Caco-2 (cell line): ENCODE results near the gene AARS1. TPM values are rescaled to one million over a fixed set of nuclear protein-coding genes. Genes with fewer than 3 reads are reported as not detected.
"Not testable (repeated sequence)": the region's sequence is repeated elsewhere in the genome, so short reads cannot be mapped to it uniquely, and the experiment has no call there.

Source experiments
- BruUV-seq: library from RNA; stranded (reverse); fragments of 400-500 nt; replicated peaks from 2 replicates; lab custom pipeline; 2021; lab: Mats Ljungman, UMichigan
- CTCF ChIA-PET: fragments of 300-600 bp; sonication (Branson Sonifier 250); formaldehyde crosslinking; loops from one replicate; lab custom pipeline; 2022; ENCODE audit warnings: antibody characterized with exemption; lab: Charles Lee
- POLR2A ChIA-PET: fragments of 300-600 bp; sonication (Branson Sonifier 250); formaldehyde crosslinking; loops from one replicate; lab custom pipeline; 2022; ENCODE audit warnings: antibody characterized with exemption; lab: Charles Lee
- DNase-seq, 2 experiments: peaks; one replicate each; pipeline versions ENCODE4 v3.0.0 to v3.0.0-alpha.2; 2020 to 2022
- H3K27me3 ChIP-seq: replicated peaks from 2 replicates; pipeline ENCODE4 v1.6.0; 2011; ENCODE audit warnings: low read length; ENCODE audit not compliant: control insufficient read depth, insufficient read depth
- H3K36me3 ChIP-seq: 2 replicates; pipeline ENCODE4 v1.5.1; 2011; ENCODE audit warnings: low read length; ENCODE audit not compliant: control insufficient read depth, insufficient read depth
- H3K4me1 ChIP-seq: fragments of 250-450 bp; sonication (Bioruptor Pico); 2 replicates; pipeline ENCODE4 v1.5.1; 2020; ENCODE audit warnings: mild to moderate bottlenecking
- H3K4me3 ChIP-seq: 2 replicates; pipeline ENCODE4 v1.5.1; 2011; ENCODE audit warnings: low read depth, mild to moderate bottlenecking, control low read depth, low read length
- H3K9me3 ChIP-seq: fragments of 250-450 bp; sonication (Bioruptor Pico); 2 replicates; pipeline ENCODE4 v1.5.1; 2020; ENCODE audit warnings: mild to moderate bottlenecking, moderate library complexity
- H3K27ac Mint-ChIP-seq: one replicate; pipeline ENCODE4 v1.8.0; 2022; ENCODE audit warnings: mixed read lengths; ENCODE audit not compliant: unreplicated experiment
- H3K27me3 Mint-ChIP-seq: one replicate; pipeline ENCODE4 v1.8.0; 2022; ENCODE audit warnings: mixed read lengths; ENCODE audit not compliant: insufficient read depth, unreplicated experiment
- H3K36me3 Mint-ChIP-seq: one replicate; pipeline ENCODE4 v1.8.0; 2022; ENCODE audit warnings: mild to moderate bottlenecking, mixed read lengths; ENCODE audit not compliant: insufficient read depth, unreplicated experiment
- H3K4me1 Mint-ChIP-seq: one replicate; pipeline ENCODE4 v1.8.0; 2022; ENCODE audit warnings: low read depth, mixed read lengths; ENCODE audit not compliant: unreplicated experiment
- H3K4me3 Mint-ChIP-seq: one replicate; pipeline ENCODE4 v1.8.0; 2022; ENCODE audit warnings: mild to moderate bottlenecking, moderate library complexity, mixed read lengths; ENCODE audit not compliant: unreplicated experiment
- H3K9me3 Mint-ChIP-seq: one replicate; pipeline ENCODE4 v1.8.0; 2022; ENCODE audit warnings: mixed read lengths; ENCODE audit not compliant: unreplicated experiment
- intact Hi-C: fragments of 100-400 bp; cut with micrococcal nuclease; formaldehyde crosslinking; loops from one replicate; pipeline ENCODE4 v1.10.0; 2022; ENCODE audit not compliant: unreplicated experiment
- total RNA-seq: library from RNA; stranded (reverse); gene quantifications from 2 replicates; pipeline ENCODE4 v1.2.3, GENCODE V29; 2022
- TF ChIP-seq, protein P1 (sequence below), 2 experiments: fragments of 200-600 bp in 1 of 2; IDR thresholded peaks; 1 replicate in 1 of 2; 2 replicates in 1 of 2; pipeline versions ENCODE4 v1.5.1 to v1.8.0; 2011 to 2022; ENCODE audit warnings: antibody characterized with exemption in 1 of 2, control low read depth in 1 of 2, inconsistent platforms in 1 of 2, low read depth in 1 of 2, low read length in 1 of 2, mild to moderate bottlenecking in 1 of 2, moderate library complexity in 1 of 2; ENCODE audit not compliant: insufficient read depth in 1 of 2, severe bottlenecking in 1 of 2, unreplicated experiment in 1 of 2

The AARS1 gene
- total RNA-seq, 1 experiment from 2014 or later: 449 TPM

DNA sequence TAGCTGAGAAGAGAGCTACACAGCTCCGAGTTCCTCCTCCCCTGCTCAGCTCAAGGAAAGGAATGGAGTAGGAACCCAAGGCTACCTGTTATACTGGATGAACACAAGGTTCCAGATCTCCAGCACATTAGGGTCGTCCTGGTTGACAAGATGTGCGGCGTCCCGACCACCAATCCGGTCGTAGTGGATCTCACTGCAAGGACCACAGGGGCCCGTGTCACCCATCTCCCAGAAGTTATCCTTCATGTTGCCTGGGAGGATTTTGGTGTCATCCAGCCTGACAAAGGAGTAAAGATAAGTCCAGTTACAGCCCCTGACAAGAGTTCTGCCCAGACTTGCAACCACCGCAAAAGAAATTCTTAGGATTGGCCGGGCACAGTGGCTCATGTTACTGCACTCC, 17.6 kb downstream of the AARS1 start:
- Histone ChIP-seq H3K4me3 (no peak overlapping the region), H3K4me1 (no peaks in the 10 kb centered on the region), H3K9me3 (no peaks in the 10 kb centered on the region), H3K36me3 (peaks cover 12% of the 10 kb centered on the region), H3K27me3 (no peaks in the 10 kb centered on the region)
- Mint-ChIP-seq H3K36me3 (peaks cover 99% of the 10 kb centered on the region), H3K27me3 (no peaks in the 10 kb centered on the region), H3K4me1 (no peaks in the 10 kb centered on the region), H3K4me3 (no peak overlapping the region), H3K9me3 (no peaks in the 10 kb centered on the region), H3K27ac (no peak overlapping the region)
- TF ChIP-seq, protein P1, sequence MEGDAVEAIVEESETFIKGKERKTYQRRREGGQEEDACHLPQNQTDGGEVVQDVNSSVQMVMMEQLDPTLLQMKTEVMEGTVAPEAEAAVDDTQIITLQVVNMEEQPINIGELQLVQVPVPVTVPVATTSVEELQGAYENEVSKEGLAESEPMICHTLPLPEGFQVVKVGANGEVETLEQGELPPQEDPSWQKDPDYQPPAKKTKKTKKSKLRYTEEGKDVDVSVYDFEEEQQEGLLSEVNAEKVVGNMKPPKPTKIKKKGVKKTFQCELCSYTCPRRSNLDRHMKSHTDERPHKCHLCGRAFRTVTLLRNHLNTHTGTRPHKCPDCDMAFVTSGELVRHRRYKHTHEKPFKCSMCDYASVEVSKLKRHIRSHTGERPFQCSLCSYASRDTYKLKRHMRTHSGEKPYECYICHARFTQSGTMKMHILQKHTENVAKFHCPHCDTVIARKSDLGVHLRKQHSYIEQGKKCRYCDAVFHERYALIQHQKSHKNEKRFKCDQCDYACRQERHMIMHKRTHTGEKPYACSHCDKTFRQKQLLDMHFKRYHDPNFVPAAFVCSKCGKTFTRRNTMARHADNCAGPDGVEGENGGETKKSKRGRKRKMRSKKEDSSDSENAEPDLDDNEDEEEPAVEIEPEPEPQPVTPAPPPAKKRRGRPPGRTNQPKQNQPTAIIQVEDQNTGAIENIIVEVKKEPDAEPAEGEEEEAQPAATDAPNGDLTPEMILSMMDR (IDR thresholded peaks at IDR 0.05; ENCODE audit: insufficient read depth in 1 of 2, low read depth in 1 of 2, low read length in 1 of 2, severe bottlenecking in 1 of 2, unreplicated experiment in 1 of 2): no peak
- intact Hi-C loops: no loop called here
- POLR2A ChIA-PET: no interaction called here
- CTCF ChIA-PET: interaction anchor here (1.8 kb wide), 1 partner anchor 20 kb away, joined by 8 read pairs; the partner anchor contains the start of gene EXOSC6
- DNase-seq: no peak
- no TSS peak for BruUV-seq

DNA sequence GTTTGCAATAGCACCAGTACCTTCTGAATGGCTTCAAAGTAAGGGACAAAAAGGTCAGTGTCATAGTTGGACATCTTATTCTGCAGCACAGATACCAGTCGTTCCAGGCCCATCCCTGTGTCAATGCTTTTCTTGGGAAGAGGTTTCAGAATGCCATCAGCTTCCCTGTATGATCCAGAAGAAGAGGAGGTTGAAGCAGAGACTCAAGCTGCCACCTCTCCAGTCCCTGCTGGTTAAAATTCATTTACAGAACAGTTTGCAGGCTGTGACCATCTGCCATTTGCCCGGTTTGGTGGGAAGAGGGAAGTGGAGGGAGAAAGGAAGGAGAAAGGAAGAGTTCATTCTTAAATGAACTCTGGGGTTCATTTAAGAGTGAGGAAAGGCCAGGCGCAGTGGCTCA, 19.1 kb downstream of the AARS1 start:
- peaks cover 16% of the 10 kb centered on the region for H3K36me3 ChIP-seq
- TF ChIP-seq, protein P1 (IDR thresholded peaks at IDR 0.05; ENCODE audit: insufficient read depth in 1 of 2, low read depth in 1 of 2, low read length in 1 of 2, severe bottlenecking in 1 of 2, unreplicated experiment in 1 of 2): no peak
- DNase-seq: no peak
- intact Hi-C loops: no loop called here
- H3K36me3 Mint-ChIP-seq: peaks cover 100% of the 10 kb centered on the region
- H3K4me1 ChIP-seq: no peaks in the 10 kb centered on the region
- POLR2A ChIA-PET: interaction anchor here (0.7 kb wide), 1 partner anchor 1713 kb away, joined by 5 read pairs; no protein-coding TSS in a partner anchor
- H3K27me3 Mint-ChIP-seq: no peaks in the 10 kb centered on the region
- no peaks in the 10 kb centered on the region for H3K9me3 ChIP-seq
- no peak overlapping the region for H3K4me3 ChIP-seq
- H3K4me1 Mint-ChIP-seq: no peaks in the 10 kb centered on the region
- no peaks in the 10 kb centered on the region for H3K9me3 Mint-ChIP-seq
- H3K27me3 ChIP-seq: no peaks in the 10 kb centered on the region
- CTCF ChIA-PET: interaction anchor here (0.7 kb wide), 1 partner anchor 1280 kb away, joined by 3 read pairs; no protein-coding TSS in a partner anchor
- H3K4me3 Mint-ChIP-seq: no peak overlapping the region
- no peak overlapping the region for H3K27ac Mint-ChIP-seq
- BruUV-seq: no TSS peak

DNA sequence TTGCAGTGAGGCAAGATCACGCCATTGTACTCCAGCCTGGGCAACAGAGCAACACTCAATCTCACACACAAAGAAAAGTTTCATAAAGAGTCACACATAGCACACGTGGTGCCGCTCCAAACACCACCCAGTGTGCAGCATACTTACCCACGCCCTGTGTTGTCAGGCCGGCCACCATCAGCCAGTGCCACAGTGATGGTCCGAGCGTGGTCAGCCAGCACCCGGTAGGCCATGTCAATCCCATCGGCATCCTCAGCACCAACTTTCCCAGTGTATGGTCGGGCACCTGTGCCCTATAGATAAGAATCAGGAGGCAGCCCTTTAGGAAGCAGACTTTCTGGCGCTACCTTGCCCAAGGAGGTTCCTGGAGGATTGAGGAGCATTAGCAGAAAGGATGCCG, 19.8 kb downstream of the AARS1 start:
- no peaks in the 10 kb centered on the region for H3K4me1 ChIP-seq
- H3K27me3 ChIP-seq: no peaks in the 10 kb centered on the region
- Mint-ChIP-seq H3K9me3 (no peaks in the 10 kb centered on the region), H3K4me1 (no peaks in the 10 kb centered on the region), H3K36me3 (peaks cover 100% of the 10 kb centered on the region), H3K27me3 (no peaks in the 10 kb centered on the region), H3K27ac (no peak overlapping the region), H3K4me3 (peak overlapping the region; percentile 35)
- no peak for DNase-seq
- H3K9me3 ChIP-seq: no peaks in the 10 kb centered on the region
- TF ChIP-seq, protein P1 (IDR thresholded peaks at IDR 0.05; ENCODE audit: insufficient read depth in 1 of 2, low read depth in 1 of 2, low read length in 1 of 2, severe bottlenecking in 1 of 2, unreplicated experiment in 1 of 2): no peak
- CTCF ChIA-PET: no interaction called here
- peaks cover 18% of the 10 kb centered on the region for H3K36me3 ChIP-seq
- H3K4me3 ChIP-seq: no peak overlapping the region
- no TSS peak for BruUV-seq
- POLR2A ChIA-PET: no interaction called here
- intact Hi-C loops: no loop called here

DNA sequence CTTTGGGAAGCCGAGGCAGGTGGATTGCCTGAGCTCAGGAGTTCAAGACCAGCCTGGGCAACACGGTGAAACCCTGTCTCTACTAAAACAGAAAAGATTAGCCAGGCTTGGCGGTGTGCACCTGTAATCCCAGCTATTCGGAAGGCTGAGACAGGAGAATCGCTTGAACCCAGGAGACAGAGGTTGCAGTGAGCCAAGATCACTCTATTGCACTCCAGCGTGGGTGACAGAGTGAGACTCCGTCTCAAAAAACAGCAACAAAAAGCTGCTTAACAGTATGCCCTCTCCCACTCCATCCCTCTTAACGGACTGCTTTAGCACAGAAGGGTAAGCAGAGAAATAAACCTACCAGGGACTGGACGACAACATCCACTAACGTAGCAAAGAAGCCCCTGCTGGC, 21.4 kb downstream of the AARS1 start:
- intact Hi-C loops, H3K27me3 Mint-ChIP-seq, H3K27me3 ChIP-seq, H3K4me1 Mint-ChIP-seq, BruUV-seq, POLR2A ChIA-PET, H3K9me3 ChIP-seq, H3K9me3 Mint-ChIP-seq, H3K4me3 Mint-ChIP-seq, H3K4me1 ChIP-seq, H3K4me3 ChIP-seq, H3K27ac Mint-ChIP-seq, DNase-seq: not testable (repeated sequence)
- H3K36me3 ChIP-seq: peaks cover 19% of the 10 kb centered on the region
- H3K36me3 Mint-ChIP-seq: peaks cover 100% of the 10 kb centered on the region
- CTCF ChIA-PET: interaction anchor here (0.7 to 1.3 kb wide), 6 partner anchors 11 to 115 kb away, joined by 3 to 6 read pairs (median 4); partner anchors contain the start of genes AARS1 and EXOSC6
